CD14-positive monocyte (primary cell): ENCODE measurements around the gene TGFB3. TPM values are rescaled to one million over a fixed set of nuclear protein-coding genes. Genes with fewer than 3 reads are reported as not detected.

Source experiments
- DNase-seq, 3 donors: peaks; one replicate each; pipeline ENCODE4 v3.0.0-alpha.2; 2011 to 2022
- H2AFZ ChIP-seq: 2 replicates; pipeline ENCODE4 v1.6.0; 2012; ENCODE audit warnings: mild to moderate bottlenecking, low read depth, low read length, inconsistent platforms; ENCODE audit not compliant: insufficient read depth, poor library complexity, severe bottlenecking
- H3K27ac ChIP-seq, 2 donors: 1 replicate in 1 of 2; 2 replicates in 1 of 2; pipeline ENCODE4 v1.5.1; 2012 to 2013; ENCODE audit warnings: low read length in 2 of 2, control low read depth in 1 of 2, inconsistent platforms in 1 of 2, low read depth in 1 of 2, mild to moderate bottlenecking in 1 of 2
- H3K27me3 ChIP-seq, 2 donors: one replicate each; pipeline versions ENCODE4 v1.6.0 to v1.6.1; 2011 to 2013; ENCODE audit warnings: low read length in 2 of 2; ENCODE audit not compliant: control insufficient read depth in 2 of 2, insufficient read depth in 2 of 2
- H3K36me3 ChIP-seq, 2 donors: replicated peaks in 1 of 2; 1 replicate in 1 of 2; 2 replicates in 1 of 2; pipeline versions ENCODE4 v1.5.1 to v1.6.1; 2012 to 2013; ENCODE audit warnings: low read length in 2 of 2, control low read depth in 1 of 2, inconsistent platforms in 1 of 2, mild to moderate bottlenecking in 1 of 2; ENCODE audit not compliant: insufficient read depth in 2 of 2, control insufficient read depth in 1 of 2
- H3K4me1 ChIP-seq, 2 donors: 1 replicate in 1 of 2; 2 replicates in 1 of 2; pipeline versions ENCODE4 v1.5.1 to v1.6.1; 2012 to 2013; ENCODE audit warnings: low read length in 2 of 2, control low read depth in 1 of 2, inconsistent platforms in 1 of 2, mild to moderate bottlenecking in 1 of 2, moderate library complexity in 1 of 2; ENCODE audit not compliant: insufficient read depth in 2 of 2, control insufficient read depth in 1 of 2
- H3K4me2 ChIP-seq: replicated peaks from 2 replicates; pipeline ENCODE3; 2012; ENCODE audit warnings: low read length, moderate library complexity, mild to moderate bottlenecking; ENCODE audit not compliant: poor library complexity, severe bottlenecking; ENCODE audit errors: extremely low read depth
- H3K4me3 ChIP-seq, 3 experiments: fragments of 200-600 bp in 1 of 3; sonication (generic) in 1 of 3; replicated peaks in 1 of 3; 1 replicate in 2 of 3; 2 replicates in 1 of 3; pipeline ENCODE4 v1.5.1; 2011 to 2013; ENCODE audit warnings: low read length in 3 of 3, mild to moderate bottlenecking in 3 of 3, control low read depth in 2 of 3, low read depth in 2 of 3, inconsistent platforms in 1 of 3, moderate library complexity in 1 of 3
- H3K79me2 ChIP-seq: 2 replicates; pipeline ENCODE4 v1.6.0; 2012; ENCODE audit warnings: mild to moderate bottlenecking, control low read depth, inconsistent platforms, low read length, moderate library complexity; ENCODE audit not compliant: insufficient read depth
- H3K9ac ChIP-seq: 2 replicates; pipeline ENCODE4 v1.6.0; 2017; ENCODE audit warnings: low read length, mild to moderate bottlenecking; ENCODE audit not compliant: insufficient read depth, poor library complexity, severe bottlenecking
- H3K9me3 ChIP-seq, 2 donors: replicated peaks in 1 of 2; 1 replicate in 1 of 2; 2 replicates in 1 of 2; pipeline versions ENCODE4 v1.5.1 to v1.6.1; 2012 to 2013; ENCODE audit warnings: low read length in 2 of 2, control low read depth in 1 of 2; ENCODE audit not compliant: control insufficient read depth in 1 of 2, insufficient read depth in 1 of 2
- H4K20me1 ChIP-seq: 2 replicates; pipeline ENCODE4 v1.6.0; 2012; ENCODE audit warnings: mild to moderate bottlenecking, low read length, control low read depth, moderate library complexity; ENCODE audit not compliant: insufficient read depth
- H3K27ac Mint-ChIP-seq, 7 donors: one replicate each; pipeline ENCODE4 v1.8.0; 2020; ENCODE audit warnings: mild to moderate bottlenecking in 7 of 7, mixed read lengths in 7 of 7, moderate library complexity in 6 of 7, inconsistent platforms in 2 of 7
- H3K27me3 Mint-ChIP-seq, 3 donors: one replicate each; pipeline ENCODE4 v1.8.0; 2021 to 2022; ENCODE audit warnings: low read depth in 3 of 3, mild to moderate bottlenecking in 3 of 3, mixed read lengths in 3 of 3, moderate library complexity in 3 of 3, inconsistent platforms in 1 of 3
- H3K36me3 Mint-ChIP-seq, 2 donors: one replicate each; pipeline ENCODE4 v1.8.0; 2020; ENCODE audit warnings: mixed read lengths in 2 of 2, inconsistent platforms in 1 of 2, mild to moderate bottlenecking in 1 of 2
- H3K4me1 Mint-ChIP-seq: one replicate; pipeline ENCODE4 v1.8.0; 2020; ENCODE audit warnings: mild to moderate bottlenecking, mixed read lengths
- H3K4me3 Mint-ChIP-seq, 2 donors: one replicate each; pipeline ENCODE4 v1.8.0; 2020; ENCODE audit warnings: mild to moderate bottlenecking in 2 of 2, mixed read lengths in 2 of 2, moderate library complexity in 1 of 2
- H3K9me3 Mint-ChIP-seq, 7 donors: one replicate each; pipeline ENCODE4 v1.8.0; 2020 to 2022; ENCODE audit warnings: mixed read lengths in 7 of 7, mild to moderate bottlenecking in 6 of 7, moderate library complexity in 6 of 7, inconsistent platforms in 2 of 7
- CTCF ChIP-seq: fragments of 200-600 bp; IDR thresholded peaks from one replicate; pipeline ENCODE4 v1.8.0; 2022; ENCODE audit warnings: antibody characterized with exemption, mild to moderate bottlenecking
- WGBS: methylation state at CpG from one replicate; pipeline ENCODE4 v1.1.5; 2013; ENCODE audit warnings: missing lambda C conversion rate; ENCODE audit not compliant: insufficient coverage; 5-methylcytosine and 5-hydroxymethylcytosine counted together
- intact Hi-C, 2 donors: fragments of 100-400 bp; cut with micrococcal nuclease; formaldehyde crosslinking; loops; one replicate each; pipeline versions ENCODE4 v1.15.0 to v1.15.1; 2023
- polyA plus RNA-seq, 3 donors: library from polyadenylated mRNA; depleted of rRNA in 1 of 3; unstranded in 2 of 3; stranded (reverse) in 1 of 3; fragments of 300-500 nt in 2 of 3; fragments of >200 nt in 1 of 3; fragmentation: Illumina TruSeq in 2 of 3; gene quantifications; 1 replicate in 2 of 3; 2 replicates in 1 of 3; pipeline ENCODE4 v1.2.3, GENCODE V29; 2012 to 2021

TGFB3 gene
- polyA plus RNA-seq, 3 donors = 0.07 to 1.8 TPM; not detected in 1

- Histone ChIP-seq H3K4me3 (no peak overlapping the region), H3K4me1 (no peaks in the 10 kb centered on the region), H3K9ac (no peak overlapping the region), H2AFZ (no peak overlapping the region), H3K27me3 (no peaks in the 10 kb centered on the region), H3K4me2 (no peak overlapping the region), H3K36me3 (no peaks in the 10 kb centered on the region), H3K9me3 (no peaks in the 10 kb centered on the region), H3K27ac (no peak overlapping the region), H4K20me1 (no peaks in the 10 kb centered on the region), H3K79me2 (no peaks in the 10 kb centered on the region)
- TF ChIP-seq CTCF = no peak
- no peak overlapping the region for H3K27ac Mint-ChIP-seq
- H3K36me3 Mint-ChIP-seq = peaks cover 7 to 9% of the 10 kb centered on the region in 2 donors
- no peak overlapping the region for H3K4me3 Mint-ChIP-seq
- H3K9me3 Mint-ChIP-seq = no peaks in the 10 kb centered on the region
- no peaks in the 10 kb centered on the region for H3K4me1 Mint-ChIP-seq
- WGBS = no CpG with 5 or more reads among the region's 2 CpGs
- intact Hi-C loops = no loop called here
- no peaks in the 10 kb centered on the region for H3K27me3 Mint-ChIP-seq
- no peak for DNase-seq
Observed at GRCh38 chr14:75934998-75935628, 46.7 kb downstream of the TGFB3 start.

DNA sequence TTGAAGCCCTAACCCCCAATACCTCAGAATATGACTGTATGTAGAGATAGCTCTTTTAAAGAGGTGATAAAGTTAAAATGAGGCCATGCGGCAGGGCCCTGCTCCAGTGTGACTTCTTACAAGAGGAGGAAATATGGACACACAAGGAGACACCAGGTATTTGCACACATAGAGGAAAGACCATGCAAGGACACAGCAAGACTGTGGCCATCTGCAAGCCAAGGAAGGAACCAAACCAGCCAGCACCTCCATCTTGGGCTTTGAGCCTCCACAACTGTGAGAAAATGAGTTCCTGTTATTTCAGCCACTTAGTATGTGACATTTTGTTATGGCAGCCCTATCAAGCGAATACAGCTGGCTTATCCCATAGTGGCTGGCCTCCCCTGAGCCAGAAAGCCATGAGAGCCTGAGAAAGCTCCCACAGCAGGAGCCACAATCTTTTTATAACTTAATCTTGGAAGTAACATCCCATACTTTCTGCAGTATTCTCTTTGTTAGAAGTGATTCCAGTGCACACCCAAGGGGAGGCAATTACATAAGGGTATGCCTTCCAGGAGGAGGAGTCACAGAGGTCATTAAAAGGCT is 48.0 kb downstream of the TGFB3 start:
- Histone ChIP-seq H3K27ac (no peak overlapping the region), H3K4me2 (no peak overlapping the region), H2AFZ (no peak overlapping the region), H4K20me1 (no peaks in the 10 kb centered on the region), H3K79me2 (no peaks in the 10 kb centered on the region), H3K4me3 (no peak overlapping the region), H3K9ac (no peak overlapping the region), H3K27me3 (no peaks in the 10 kb centered on the region), H3K9me3 (no peaks in the 10 kb centered on the region), H3K36me3 (no peaks in the 10 kb centered on the region), H3K4me1 (no peaks in the 10 kb centered on the region)
- Mint-ChIP-seq H3K36me3 (peaks cover 7 to 9% of the 10 kb centered on the region in 2 donors), H3K4me1 (no peaks in the 10 kb centered on the region), H3K9me3 (no peaks in the 10 kb centered on the region), H3K27ac (no peak overlapping the region), H3K27me3 (no peaks in the 10 kb centered on the region), H3K4me3 (no peak overlapping the region)
- 46% methylated on average over 2 of the region's 2 CpGs for WGBS
- intact Hi-C loops = no loop called here
- TF ChIP-seq CTCF = no peak
- DNase-seq = no peak
